HFF-Myc (cell line): ENCODE results near the gene TMEM43.

ENCODE experiments used
- DNase-seq: peaks from one replicate; pipeline ENCODE4 v3.0.0-alpha.2; 2011; ENCODE audit warnings: low read depth; ENCODE audit errors: extremely low read depth
- H3K4me3 ChIP-seq: replicated peaks from 2 replicates; pipeline ENCODE4 v1.5.1; 2011; ENCODE audit warnings: low read depth, mild to moderate bottlenecking, control low read depth, low read length
- TF ChIP-seq, protein P1 (sequence below): IDR thresholded peaks from 2 replicates; pipeline ENCODE4 v1.5.1; 2012; ENCODE audit warnings: mild to moderate bottlenecking, low read depth, low read length, control low read depth; ENCODE audit errors: missing control alignments

Gene TMEM43

DNA sequence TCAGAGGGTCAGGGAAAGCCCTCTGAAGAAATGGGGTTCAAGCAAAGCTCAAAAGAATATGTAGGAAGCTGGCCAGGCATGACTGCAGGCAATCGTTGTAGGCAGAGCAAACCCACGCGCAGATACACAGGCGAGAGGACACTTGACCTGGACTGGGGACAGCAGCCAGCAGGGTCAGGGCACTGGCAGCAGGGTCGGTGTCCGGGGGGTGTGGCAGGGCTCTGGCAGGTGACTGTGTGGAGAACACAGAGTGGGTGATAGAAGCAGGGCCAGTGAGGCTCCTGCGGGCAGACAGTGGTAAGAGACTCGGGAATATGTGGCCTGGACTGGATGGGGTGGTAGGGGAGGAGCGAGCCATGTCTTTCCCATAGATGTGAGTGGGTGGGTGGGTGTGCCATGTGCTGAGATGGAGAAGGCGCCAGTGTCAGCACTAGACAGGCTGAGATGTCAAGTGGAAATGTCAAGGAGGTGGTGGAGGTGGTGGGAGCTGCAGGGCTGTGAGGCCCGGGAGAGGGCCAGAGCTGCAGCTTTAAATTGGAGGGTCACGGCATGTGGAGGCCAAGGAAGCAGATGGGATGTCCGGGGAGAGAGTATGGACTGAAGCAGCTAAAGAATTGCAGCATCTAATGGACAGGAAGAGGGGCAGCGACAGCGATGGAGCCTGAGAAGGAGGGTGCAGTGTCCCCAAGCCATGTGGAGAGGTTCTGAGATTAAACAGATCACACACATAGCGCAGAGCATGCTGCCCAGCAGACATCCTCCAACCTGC lies 13.4 kb downstream of the TMEM43 start:
- TF ChIP-seq, protein P1, sequence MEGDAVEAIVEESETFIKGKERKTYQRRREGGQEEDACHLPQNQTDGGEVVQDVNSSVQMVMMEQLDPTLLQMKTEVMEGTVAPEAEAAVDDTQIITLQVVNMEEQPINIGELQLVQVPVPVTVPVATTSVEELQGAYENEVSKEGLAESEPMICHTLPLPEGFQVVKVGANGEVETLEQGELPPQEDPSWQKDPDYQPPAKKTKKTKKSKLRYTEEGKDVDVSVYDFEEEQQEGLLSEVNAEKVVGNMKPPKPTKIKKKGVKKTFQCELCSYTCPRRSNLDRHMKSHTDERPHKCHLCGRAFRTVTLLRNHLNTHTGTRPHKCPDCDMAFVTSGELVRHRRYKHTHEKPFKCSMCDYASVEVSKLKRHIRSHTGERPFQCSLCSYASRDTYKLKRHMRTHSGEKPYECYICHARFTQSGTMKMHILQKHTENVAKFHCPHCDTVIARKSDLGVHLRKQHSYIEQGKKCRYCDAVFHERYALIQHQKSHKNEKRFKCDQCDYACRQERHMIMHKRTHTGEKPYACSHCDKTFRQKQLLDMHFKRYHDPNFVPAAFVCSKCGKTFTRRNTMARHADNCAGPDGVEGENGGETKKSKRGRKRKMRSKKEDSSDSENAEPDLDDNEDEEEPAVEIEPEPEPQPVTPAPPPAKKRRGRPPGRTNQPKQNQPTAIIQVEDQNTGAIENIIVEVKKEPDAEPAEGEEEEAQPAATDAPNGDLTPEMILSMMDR: no peak
- H3K4me3 ChIP-seq: no peak overlapping the region
- DNase-seq: no peak

DNA sequence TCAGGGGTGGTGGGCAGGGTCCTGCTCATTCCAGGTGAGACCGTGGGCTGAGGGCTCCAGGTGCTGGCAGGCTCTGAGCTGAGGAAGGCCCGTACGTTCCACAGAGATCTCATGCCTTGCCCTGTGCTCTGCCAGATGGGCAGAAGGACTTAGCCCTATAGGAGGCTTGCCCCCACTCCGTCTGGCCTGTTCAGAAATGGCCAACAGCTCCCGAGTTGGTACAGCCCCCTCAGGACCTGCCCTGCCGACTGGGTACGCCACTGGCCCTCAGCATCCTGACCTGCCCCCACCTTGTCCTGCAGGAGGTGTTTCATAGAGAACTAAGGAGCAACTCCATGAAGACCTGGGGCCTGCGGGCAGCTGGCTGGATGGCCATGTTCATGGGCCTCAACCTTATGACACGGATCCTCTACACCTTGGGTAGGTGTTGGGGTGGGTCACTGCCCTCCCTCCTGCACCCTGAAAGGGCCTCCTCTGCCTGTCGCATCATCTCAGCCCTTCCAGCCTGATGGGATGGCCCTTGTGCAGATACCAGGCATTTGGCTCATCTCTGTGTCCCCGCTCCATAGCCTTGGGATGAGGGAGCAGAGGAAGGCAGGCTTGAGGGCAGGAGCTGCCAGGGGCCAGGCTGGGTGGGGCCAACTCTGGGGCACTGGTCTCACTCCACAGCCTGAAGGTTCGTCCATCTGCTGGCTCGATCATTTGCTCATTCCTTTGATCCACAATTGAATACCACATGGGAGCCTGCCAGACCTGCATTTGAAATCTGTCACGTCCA lies 14.2 kb downstream of the TMEM43 start:
- TF ChIP-seq, protein P1: no peak

DNA sequence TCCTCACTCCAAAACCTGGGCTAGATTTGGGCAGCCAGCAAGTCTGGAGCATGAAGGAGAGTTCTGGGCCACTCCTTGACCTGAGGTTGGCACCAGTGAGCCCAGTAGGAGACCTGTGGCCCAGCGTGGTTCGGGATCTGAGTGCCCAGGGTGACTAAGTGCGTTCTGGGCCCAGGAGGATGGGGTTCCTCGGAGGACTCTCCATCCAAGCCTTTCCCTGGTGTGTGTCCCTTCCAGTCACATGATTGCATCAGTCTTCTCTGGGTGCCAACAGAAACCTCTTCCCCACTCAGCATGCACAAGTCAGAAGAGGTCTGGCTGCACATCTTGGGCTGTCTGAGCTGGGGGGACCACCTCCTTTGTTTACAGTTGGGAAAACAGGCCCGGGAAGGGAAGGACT lies 14.9 kb downstream of the TMEM43 start:
- DNase-seq: no peak
- TF ChIP-seq, protein P1: no peak
- H3K4me3 ChIP-seq: no peak overlapping the region

More for the DNA sequence above, 14.2 kb downstream of the TMEM43 start:
- H3K4me3 ChIP-seq: no peak overlapping the region
- DNase-seq: no peak

DNA sequence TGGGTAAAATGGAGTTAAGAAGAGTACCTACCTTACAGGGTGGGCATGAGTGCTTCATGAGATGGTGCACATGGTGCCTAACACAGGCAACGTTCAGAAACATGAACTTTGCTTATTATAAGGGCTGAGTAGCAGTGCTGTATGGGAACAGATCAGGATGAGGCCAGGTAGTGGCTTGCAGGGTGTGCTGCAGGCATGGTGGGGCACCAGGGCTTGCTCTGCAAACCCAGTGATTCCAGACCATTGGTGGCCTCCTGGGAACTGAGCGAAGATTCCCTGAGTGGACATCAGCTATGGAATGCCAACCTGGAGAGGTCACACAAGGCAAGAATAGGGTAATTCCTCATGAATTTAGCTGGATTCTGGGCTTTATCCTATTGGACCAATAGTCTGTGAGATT lies 15.8 kb downstream of the TMEM43 start:
- TF ChIP-seq, protein P1: no peak
- H3K4me3 ChIP-seq: no peak overlapping the region
- no peak for DNase-seq

DNA sequence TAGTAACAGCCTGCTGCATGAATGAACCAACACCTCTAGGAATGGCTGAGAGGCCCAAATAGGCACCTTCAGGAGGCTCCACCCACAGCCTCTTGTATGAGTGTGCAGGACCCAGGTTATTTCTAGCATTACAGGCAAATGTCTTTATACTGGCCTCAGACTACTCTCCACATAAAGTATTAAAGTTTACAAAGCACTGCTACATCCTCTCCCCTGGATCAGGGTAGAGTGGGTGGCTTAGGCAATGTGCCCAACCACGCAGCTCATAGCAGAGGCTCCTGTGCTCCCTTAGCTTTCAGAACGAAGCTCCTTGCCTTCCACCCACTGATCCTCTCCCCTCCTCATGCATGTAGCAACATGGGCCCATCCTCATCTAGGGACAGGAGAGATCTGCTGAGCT lies 16.3 kb downstream of the TMEM43 start:
- no peak for DNase-seq
- H3K4me3 ChIP-seq: no peak overlapping the region
- TF ChIP-seq, protein P1: no peak

DNA sequence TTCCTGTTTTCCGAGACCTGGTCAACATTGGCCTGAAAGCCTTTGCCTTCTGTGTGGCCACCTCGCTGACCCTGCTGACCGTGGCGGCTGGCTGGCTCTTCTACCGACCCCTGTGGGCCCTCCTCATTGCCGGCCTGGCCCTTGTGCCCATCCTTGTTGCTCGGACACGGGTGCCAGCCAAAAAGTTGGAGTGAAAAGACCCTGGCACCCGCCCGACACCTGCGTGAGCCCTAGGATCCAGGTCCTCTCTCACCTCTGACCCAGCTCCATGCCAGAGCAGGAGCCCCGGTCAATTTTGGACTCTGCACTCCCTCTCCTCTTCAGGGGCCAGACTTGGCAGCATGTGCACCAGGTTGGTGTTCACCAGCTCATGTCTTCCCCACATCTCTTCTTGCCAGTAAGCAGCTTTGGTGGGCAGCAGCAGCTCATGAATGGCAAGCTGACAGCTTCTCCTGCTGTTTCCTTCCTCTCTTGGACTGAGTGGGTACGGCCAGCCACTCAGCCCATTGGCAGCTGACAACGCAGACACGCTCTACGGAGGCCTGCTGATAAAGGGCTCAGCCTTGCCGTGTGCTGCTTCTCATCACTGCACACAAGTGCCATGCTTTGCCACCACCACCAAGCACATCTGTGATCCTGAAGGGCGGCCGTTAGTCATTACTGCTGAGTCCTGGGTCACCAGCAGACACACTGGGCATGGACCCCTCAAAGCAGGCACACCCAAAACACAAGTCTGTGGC lies 16.9 kb downstream of the TMEM43 start:
- TF ChIP-seq, protein P1: no peak
- H3K4me3 ChIP-seq: no peak overlapping the region
- DNase-seq: no peak
